AG10803 (cell line): ENCODE measurements around the gene GABRG3.

ENCODE experiments used
- DNase-seq: peaks from one replicate; pipeline ENCODE4 v3.0.0; 2010; ENCODE audit warnings: low read depth
- H3K4me3 ChIP-seq: 2 replicates; pipeline ENCODE4 v1.5.1; 2011; ENCODE audit warnings: mild to moderate bottlenecking, low read length, control low read depth
- CTCF ChIP-seq: conservative IDR thresholded peaks from 2 replicates; pipeline ENCODE4 v1.5.1; 2011; ENCODE audit warnings: mild to moderate bottlenecking, low read length, control low read depth, inconsistent platforms

The GABRG3 gene

GRCh38 chr15:27328608-27329007 is 357.6 kb downstream of the GABRG3 start:
- H3K4me3 ChIP-seq: no peak overlapping the region
- no peak for TF ChIP-seq CTCF
- DNase-seq: no peak

GRCh38 chr15:27330326-27330725 is 359.3 kb downstream of the GABRG3 start:
- DNase-seq: no peak
- no peak for TF ChIP-seq CTCF
- no peak overlapping the region for H3K4me3 ChIP-seq

GRCh38 chr15:27336676-27337075 is 365.7 kb downstream of the GABRG3 start:
- no peak for DNase-seq
- H3K4me3 ChIP-seq: no peak overlapping the region
- no peak for TF ChIP-seq CTCF

GRCh38 chr15:27339138-27339537 is 368.2 kb downstream of the GABRG3 start:
- no peak for TF ChIP-seq CTCF
- no peak overlapping the region for H3K4me3 ChIP-seq
- no peak for DNase-seq

- DNase-seq: no peak
- TF ChIP-seq CTCF: no peak
- H3K4me3 ChIP-seq: no peak overlapping the region
Observed at GRCh38 chr15:27341780-27342343, 370.9 kb downstream of the GABRG3 start.

GRCh38 chr15:27342991-27343390 is 372.0 kb downstream of the GABRG3 start:
- H3K4me3 ChIP-seq: no peak overlapping the region
- no peak for TF ChIP-seq CTCF
- DNase-seq: no peak

GRCh38 chr15:27352136-27352535 is 381.2 kb downstream of the GABRG3 start:
- DNase-seq: no peak
- H3K4me3 ChIP-seq: no peak overlapping the region
- no peak for TF ChIP-seq CTCF
